Heart left ventricle (tissue), 16 donors: Measurements from ENCODE around the gene ADAMTS12. TPM values are rescaled to one million over a fixed set of nuclear protein-coding genes. Genes with fewer than 3 reads are reported as not detected.

ENCODE experiments used
- ATAC-seq, 4 donors: fragments of 200-7000 bp; cut with Tn5 transposase; one replicate each; pipeline ENCODE4 v1.9.1; 2020 to 2022; ENCODE audit warnings: moderate library complexity in 4 of 4, mild to moderate bottlenecking in 3 of 4, moderate number of reproducible peaks in 1 of 4
- DNase-seq, 5 donors: peaks; one replicate each; pipeline ENCODE4 v3.0.0-alpha.2; 2020
- H3K27ac ChIP-seq, 12 donors: fragments of 200-600 bp; sonication (generic) in 4 of 12; one replicate each; pipeline versions ENCODE4 v1.5.0 to v1.8.0; 2016 to 2022; ENCODE audit warnings: mild to moderate bottlenecking in 2 of 12
- H3K27me3 ChIP-seq, 9 donors: fragments of 200-600 bp; sonication (generic) in 2 of 9; one replicate each; pipeline versions ENCODE4 v1.5.1 to v1.8.0; 2016 to 2022; ENCODE audit warnings: mild to moderate bottlenecking in 3 of 9
- H3K36me3 ChIP-seq, 9 donors: fragments of 200-600 bp; sonication (generic) in 2 of 9; one replicate each; pipeline versions ENCODE4 v1.5.0 to v1.8.0; 2018 to 2022; ENCODE audit warnings: mild to moderate bottlenecking in 2 of 9
- H3K4me1 ChIP-seq, 12 donors: fragments of 200-600 bp; sonication (generic) in 4 of 12; one replicate each; pipeline versions ENCODE4 v1.5.0 to v1.8.0; 2016 to 2022; ENCODE audit warnings: mild to moderate bottlenecking in 3 of 12
- H3K4me3 ChIP-seq, 12 donors: fragments of 200-600 bp; sonication (generic) in 4 of 12; one replicate each; pipeline versions ENCODE4 v1.5.0 to v1.8.0; 2017 to 2022; ENCODE audit warnings: mild to moderate bottlenecking in 9 of 12, moderate library complexity in 4 of 12
- H3K9me3 ChIP-seq, 12 donors: fragments of 200-600 bp; sonication (generic) in 4 of 12; one replicate each; pipeline versions ENCODE4 v1.5.0 to v1.8.0; 2016 to 2022; ENCODE audit warnings: mild to moderate bottlenecking in 1 of 12
- POLR2A ChIP-seq, 2 donors: fragments of 450-650 bp; IDR thresholded peaks; one replicate each; pipeline ENCODE4 v1.6.1; 2017; ENCODE audit warnings: antibody characterized with exemption in 2 of 2, mild to moderate bottlenecking in 2 of 2, moderate library complexity in 2 of 2
- WGBS, 4 donors: extraction: QIAGEN DNeasy Blood & Tissue Kit in 2 of 4; methylation state at CpG; one replicate each; pipeline versions ENCODE4 v1.1.5 to v1.1.7; 2013 to 2018; 5-methylcytosine and 5-hydroxymethylcytosine counted together
- intact Hi-C, 10 donors: fragments of 100-400 bp; cut with DNase I; formaldehyde crosslinking; loops; one replicate each; pipeline versions ENCODE4 v1.11.1 to v1.14.2; 2022
- polyA plus RNA-seq, 2 donors: library from polyadenylated mRNA; stranded (reverse); fragments of 200-250 nt; gene quantifications; one replicate each; pipeline ENCODE4 v1.2.3, GENCODE V29; 2013
- total RNA-seq, 9 donors: library from RNA; depleted of rRNA in 2 of 9; stranded (reverse); fragments of >200 nt in 2 of 9; fragmentation: NEBNext Ultra II Directional in 3 of 9; extraction: Animal tissue kit (Norgen Biotek cat#: 25700) in 3 of 9; gene quantifications; one replicate each; pipeline versions ENCODE4 v1.1.0 to v1.2.4, GENCODE V29; 2016 to 2023
- TF ChIP-seq, protein P1 (sequence below), 12 donors: fragments of 200-600 bp; sonication (generic) in 4 of 12; IDR thresholded peaks; one replicate each; pipeline versions ENCODE4 v1.5.0 to v1.8.0; 2018 to 2022; ENCODE audit warnings: antibody characterized with exemption in 12 of 12, mild to moderate bottlenecking in 5 of 12
- donor health status: ischemic (EF 13 %, LVEDD 7.1; RV severe dilation, severe dysfunction).
- donor health status: healthy with polysubstance abuse.
- donor health status: DM: no; HTN: yes; CAD: no.
- donor health status: DM: no; HTN: no; CAD: no.
- donor health status: ischemic (EF 25% LVEDD 6.9; RV normal size, moderate dysfunction).
- donor health status: ischemic (EF 25% LVEDD 5.7; RV mildly dilated, moderate dysfunction).
- donor health status: healthy.
- donor health status: DM: yes; HTN: yes; CAD: no.
- donor health status: ischemic (EF 35%, LVEDD 5.7; RV mildly dilated, moderate dysfunction).
- donor health status: nonischemic (EF 11% LVEDD 7.7; RV severe dilation, severe dysfunction).
- donor health status: DM: yes; HTN: yes; CAD: no.
- donor health status: PGD.
- donor health status: ischemic (EF 29% LVEDD 5.4; RV normal size, mild dysfunction).
- donor health status: nonischemic (EF 23%, LVEDD 6.1; RV moderate dilation, normal function).

ADAMTS12 gene
- total and polyA plus RNA-seq, 11 donors: 0.72 to 4.7 (median 1.7) TPM

DNA sequence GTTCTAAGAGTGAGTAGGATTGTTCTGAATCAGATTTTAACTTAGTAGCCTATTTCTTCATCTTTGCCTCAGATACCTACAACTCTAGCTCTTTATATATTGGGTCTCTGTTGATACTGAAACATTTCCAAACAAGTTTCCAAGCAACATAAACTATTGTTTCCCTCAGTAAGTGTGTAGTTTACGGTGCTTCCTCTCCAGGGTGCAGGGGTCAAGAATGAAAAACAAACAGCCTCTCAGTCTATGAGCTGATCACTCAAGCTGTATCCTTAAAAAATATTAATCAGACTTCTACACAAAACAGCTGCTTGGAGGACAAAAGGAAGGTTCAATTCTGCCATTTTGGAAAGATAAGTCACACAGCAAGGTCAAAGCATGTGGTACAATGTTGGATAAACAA is 75.0 kb downstream of the ADAMTS12 start:
- Histone ChIP-seq H3K4me3 (no peak overlapping the region), H3K27me3 (no peaks in the 10 kb centered on the region), H3K4me1 (no peaks in the 10 kb centered on the region), H3K9me3 (peaks cover 0 to 10% (median 3%) of the 10 kb centered on the region in 12 donors), H3K27ac (no peak overlapping the region), H3K36me3 (no peaks in the 10 kb centered on the region)
- TF ChIP-seq, protein P1, sequence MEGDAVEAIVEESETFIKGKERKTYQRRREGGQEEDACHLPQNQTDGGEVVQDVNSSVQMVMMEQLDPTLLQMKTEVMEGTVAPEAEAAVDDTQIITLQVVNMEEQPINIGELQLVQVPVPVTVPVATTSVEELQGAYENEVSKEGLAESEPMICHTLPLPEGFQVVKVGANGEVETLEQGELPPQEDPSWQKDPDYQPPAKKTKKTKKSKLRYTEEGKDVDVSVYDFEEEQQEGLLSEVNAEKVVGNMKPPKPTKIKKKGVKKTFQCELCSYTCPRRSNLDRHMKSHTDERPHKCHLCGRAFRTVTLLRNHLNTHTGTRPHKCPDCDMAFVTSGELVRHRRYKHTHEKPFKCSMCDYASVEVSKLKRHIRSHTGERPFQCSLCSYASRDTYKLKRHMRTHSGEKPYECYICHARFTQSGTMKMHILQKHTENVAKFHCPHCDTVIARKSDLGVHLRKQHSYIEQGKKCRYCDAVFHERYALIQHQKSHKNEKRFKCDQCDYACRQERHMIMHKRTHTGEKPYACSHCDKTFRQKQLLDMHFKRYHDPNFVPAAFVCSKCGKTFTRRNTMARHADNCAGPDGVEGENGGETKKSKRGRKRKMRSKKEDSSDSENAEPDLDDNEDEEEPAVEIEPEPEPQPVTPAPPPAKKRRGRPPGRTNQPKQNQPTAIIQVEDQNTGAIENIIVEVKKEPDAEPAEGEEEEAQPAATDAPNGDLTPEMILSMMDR (IDR thresholded peaks at IDR 0.05): no peak
- TF ChIP-seq POLR2A (IDR thresholded peaks at IDR 0.05): no peak
- ATAC-seq (peak in 1 of 4 donors; percentile 62), DNase-seq (no peak)
- WGBS, 4 donors: 31 to 52% (median 42%) methylated on average over 1 of the region's 1 CpG
- intact Hi-C loops: no loop called here

DNA sequence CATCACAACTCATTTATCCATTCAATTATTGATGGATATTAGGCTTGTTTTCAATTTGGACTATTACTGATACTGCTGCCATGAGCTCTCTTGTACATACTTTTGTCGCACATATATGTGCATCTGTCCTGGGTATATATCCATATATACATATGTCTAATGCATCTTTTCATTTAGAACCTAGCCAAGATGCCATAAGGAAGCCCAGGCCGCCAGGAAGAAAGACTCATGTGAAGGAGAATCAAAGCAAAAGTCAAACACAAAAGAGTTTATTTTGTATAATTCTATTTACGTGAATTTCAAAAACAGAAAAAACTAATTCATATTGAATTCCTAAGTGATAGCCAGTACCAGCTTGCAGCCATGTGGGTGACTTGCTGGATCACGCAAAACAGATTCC is 79.0 kb downstream of the ADAMTS12 start:
- WGBS, 4 donors: 68 to 98% (median 80%) methylated on average over 4 of the region's 4 CpGs
- ATAC-seq: no peak

DNA sequence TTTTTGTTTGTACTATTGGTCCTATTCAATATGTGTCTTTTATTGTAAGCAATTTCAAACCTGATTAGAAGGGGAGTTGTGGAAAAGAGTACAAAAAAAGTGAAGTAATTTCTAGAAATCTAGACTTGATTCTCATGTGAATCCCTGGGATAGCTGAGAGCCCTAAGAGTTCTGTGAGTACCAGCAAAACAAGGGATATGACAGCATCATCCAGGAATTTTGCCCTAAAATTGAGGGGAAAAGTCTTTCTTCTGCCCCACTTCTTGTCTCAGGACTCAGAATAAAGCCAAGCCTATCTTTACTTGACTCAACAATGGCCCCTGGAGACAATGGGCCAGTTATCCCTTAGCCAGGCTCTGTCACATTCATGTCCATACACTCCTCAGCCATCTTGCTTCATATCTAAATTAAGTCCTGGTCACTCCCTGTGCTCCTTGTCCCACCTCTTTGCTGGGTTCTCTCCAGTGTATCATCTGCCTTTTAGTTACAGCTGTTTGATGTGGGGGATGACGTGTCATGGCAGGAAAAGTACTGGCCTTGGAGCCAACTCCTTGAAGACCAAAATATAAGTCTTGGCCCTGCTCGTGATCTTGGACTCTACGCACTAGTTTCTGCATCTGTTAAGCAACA is 81.2 kb downstream of the ADAMTS12 start:
- peak in 1 of 4 donors; percentile 60 for ATAC-seq
- Histone ChIP-seq H3K27me3 (no peaks in the 10 kb centered on the region), H3K4me3 (no peak overlapping the region), H3K9me3 (no peaks in the 10 kb centered on the region), H3K36me3 (no peaks in the 10 kb centered on the region), H3K4me1 (peaks cover 0 to 15% (median 0%) of the 10 kb centered on the region in 12 donors), H3K27ac (peak overlapping the region in 5 of 12 donors; percentile 14 to 40 (median 33))
- WGBS, 4 donors: 54 to 73% (median 65%) methylated on average over 3 of the region's 3 CpGs
- intact Hi-C loops: no loop called here
- no peak for TF ChIP-seq POLR2A (IDR thresholded peaks at IDR 0.05)
- TF ChIP-seq, protein P1 (IDR thresholded peaks at IDR 0.05): no peak
- peak in 1 of 5 donors; percentile 36 for DNase-seq

More for the DNA sequence above, 79.0 kb downstream of the ADAMTS12 start:
- DNase-seq: no peak
- H3K9me3 ChIP-seq: no peaks in the 10 kb centered on the region
- H3K27me3 ChIP-seq: no peaks in the 10 kb centered on the region
- H3K4me3 ChIP-seq: no peak overlapping the region
- no peaks in the 10 kb centered on the region for H3K36me3 ChIP-seq
- no peak for TF ChIP-seq POLR2A (IDR thresholded peaks at IDR 0.05)
- TF ChIP-seq, protein P1 (IDR thresholded peaks at IDR 0.05): no peak
- no peak overlapping the region for H3K27ac ChIP-seq
- intact Hi-C loops: no loop called here
- peaks cover 0 to 12% (median 0%) of the 10 kb centered on the region in 12 donors for H3K4me1 ChIP-seq

- H3K4me3 ChIP-seq: no peak overlapping the region
- no peaks in the 10 kb centered on the region for H3K27me3 ChIP-seq
- peaks cover 0 to 15% (median 0%) of the 10 kb centered on the region in 12 donors for H3K4me1 ChIP-seq
- WGBS, 4 donors: 45 to 80% (median 74%) methylated on average over 1 of the region's 1 CpG
- H3K9me3 ChIP-seq: no peaks in the 10 kb centered on the region
- intact Hi-C loops: no loop called here
- no peak for DNase-seq
- H3K27ac ChIP-seq: peak overlapping the region in 4 of 12 donors; percentile 7 to 36 (median 28)
- no peak for TF ChIP-seq POLR2A (IDR thresholded peaks at IDR 0.05)
- TF ChIP-seq, protein P1 (IDR thresholded peaks at IDR 0.05): no peak
- H3K36me3 ChIP-seq: no peaks in the 10 kb centered on the region
- ATAC-seq: no peak
These were observed 81.9 kb downstream of the ADAMTS12 start for GRCh38 chr5:33809936-33810335.
